OCI-LY3 (cell line): ENCODE results near the gene GYS2.

Experiments
- EZH2phosphoT487 ChIP-seq: fragments of 200-600 bp; shearing (Covaris generic); IDR thresholded peaks from 2 replicates; pipeline ENCODE4 v1.6.1; 2018; ENCODE audit warnings: antibody characterized with exemption, mixed run types, low read depth
- TF ChIP-seq, protein P1 (sequence below): fragments of 200-600, 300-600 bp; sonication (generic); IDR thresholded peaks from 2 replicates; pipeline ENCODE4 v1.5.1; 2014; ENCODE audit warnings: antibody characterized with exemption, low read length, low read depth

DNA sequence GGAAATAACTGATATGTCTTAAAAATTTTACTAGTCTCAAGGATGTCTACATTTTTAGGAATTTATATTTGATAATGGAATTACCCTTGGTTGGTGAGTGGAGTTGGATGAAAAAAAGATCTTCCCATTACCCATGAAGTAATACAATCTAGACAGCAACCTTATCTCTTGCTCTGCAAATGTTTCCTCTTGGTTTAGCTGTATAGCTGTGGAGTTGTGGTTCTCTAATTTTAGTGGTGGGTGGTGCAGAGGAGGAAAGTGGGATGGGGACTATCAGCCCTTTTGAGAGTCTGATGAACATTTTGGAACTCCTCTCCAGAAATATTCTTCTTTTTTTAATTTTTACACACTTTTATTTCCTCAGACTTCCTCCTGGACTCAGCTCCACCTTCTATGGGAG, 61.5 kb downstream of the GYS2 start:
- no peak for TF ChIP-seq EZH2phosphoT487
- TF ChIP-seq, protein P1, sequence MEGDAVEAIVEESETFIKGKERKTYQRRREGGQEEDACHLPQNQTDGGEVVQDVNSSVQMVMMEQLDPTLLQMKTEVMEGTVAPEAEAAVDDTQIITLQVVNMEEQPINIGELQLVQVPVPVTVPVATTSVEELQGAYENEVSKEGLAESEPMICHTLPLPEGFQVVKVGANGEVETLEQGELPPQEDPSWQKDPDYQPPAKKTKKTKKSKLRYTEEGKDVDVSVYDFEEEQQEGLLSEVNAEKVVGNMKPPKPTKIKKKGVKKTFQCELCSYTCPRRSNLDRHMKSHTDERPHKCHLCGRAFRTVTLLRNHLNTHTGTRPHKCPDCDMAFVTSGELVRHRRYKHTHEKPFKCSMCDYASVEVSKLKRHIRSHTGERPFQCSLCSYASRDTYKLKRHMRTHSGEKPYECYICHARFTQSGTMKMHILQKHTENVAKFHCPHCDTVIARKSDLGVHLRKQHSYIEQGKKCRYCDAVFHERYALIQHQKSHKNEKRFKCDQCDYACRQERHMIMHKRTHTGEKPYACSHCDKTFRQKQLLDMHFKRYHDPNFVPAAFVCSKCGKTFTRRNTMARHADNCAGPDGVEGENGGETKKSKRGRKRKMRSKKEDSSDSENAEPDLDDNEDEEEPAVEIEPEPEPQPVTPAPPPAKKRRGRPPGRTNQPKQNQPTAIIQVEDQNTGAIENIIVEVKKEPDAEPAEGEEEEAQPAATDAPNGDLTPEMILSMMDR: no peak
